Activated T-cell treated with anti-CD3 and anti-CD28 coated beads, Interleukin-2, amount 50 U/mL, for 4 hours (primary cell): ENCODE measurements around the gene ALDH4A1. TPM values are rescaled to one million over a fixed set of nuclear protein-coding genes. Genes with fewer than 3 reads are reported as not detected.
A peak's percentile ranks its signal among the peaks of the same experiment; 100 is the strongest.

Experiments
- ATAC-seq, 2 donors: fragments of 200-7000 bp; cut with Tn5 transposase; one replicate each; pipeline ENCODE4 v1.10.0; 2021
- DNase-seq: peaks from one replicate; pipeline ENCODE4 v3.0.0-alpha.2; 2020
- H3K27me3 Mint-ChIP-seq: one replicate; pipeline ENCODE4 v1.8.0; 2021; ENCODE audit warnings: low read depth, mixed read lengths
- H3K36me3 Mint-ChIP-seq: one replicate; pipeline ENCODE4 v1.8.0; 2022; ENCODE audit warnings: mixed read lengths; ENCODE audit not compliant: insufficient read depth
- H3K4me1 Mint-ChIP-seq: one replicate; pipeline ENCODE4 v1.8.0; 2021; ENCODE audit warnings: low read depth, mixed read lengths
- H3K4me3 Mint-ChIP-seq: one replicate; pipeline ENCODE4 v1.8.0; 2021; ENCODE audit warnings: mild to moderate bottlenecking, moderate library complexity, mixed read lengths
- H3K9me3 Mint-ChIP-seq: one replicate; pipeline ENCODE4 v1.8.0; 2021; ENCODE audit warnings: mixed read lengths
- total RNA-seq, 3 donors: library from RNA; stranded (reverse); gene quantifications; one replicate each; pipeline ENCODE4 v1.2.1, GENCODE V29; 2021

The ALDH4A1 gene
- total RNA-seq, 3 donors from 2014 or later: 4.2 to 4.6 (median 4.4) TPM

DNA sequence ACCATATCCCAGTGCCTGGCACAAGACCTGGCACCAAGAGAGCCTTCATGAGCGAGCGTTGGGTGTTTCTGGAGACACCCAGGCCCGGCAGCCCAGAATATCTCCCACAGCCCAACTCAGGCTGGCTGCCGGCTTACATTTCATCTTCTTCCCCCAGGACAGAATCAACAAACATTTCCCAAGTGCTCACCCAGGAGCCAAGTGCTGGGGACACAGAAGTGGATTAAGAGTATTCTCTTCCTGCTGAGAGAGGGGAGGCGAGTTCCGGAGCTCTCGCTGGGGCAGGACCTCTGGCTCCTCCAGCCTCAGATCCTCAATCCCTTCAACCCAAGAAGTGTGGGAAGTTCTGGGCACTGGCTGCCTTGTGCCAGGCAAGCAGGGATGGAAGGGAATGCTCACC is 30.5 kb upstream of the ALDH4A1 start:
- ATAC-seq (no peak), DNase-seq (no peak)
- peaks cover 91% of the 10 kb centered on the region for H3K4me1 Mint-ChIP-seq
- H3K36me3 Mint-ChIP-seq: no peaks in the 10 kb centered on the region
- no peaks in the 10 kb centered on the region for H3K9me3 Mint-ChIP-seq
- no peaks in the 10 kb centered on the region for H3K27me3 Mint-ChIP-seq
- no peak overlapping the region for H3K4me3 Mint-ChIP-seq

DNA sequence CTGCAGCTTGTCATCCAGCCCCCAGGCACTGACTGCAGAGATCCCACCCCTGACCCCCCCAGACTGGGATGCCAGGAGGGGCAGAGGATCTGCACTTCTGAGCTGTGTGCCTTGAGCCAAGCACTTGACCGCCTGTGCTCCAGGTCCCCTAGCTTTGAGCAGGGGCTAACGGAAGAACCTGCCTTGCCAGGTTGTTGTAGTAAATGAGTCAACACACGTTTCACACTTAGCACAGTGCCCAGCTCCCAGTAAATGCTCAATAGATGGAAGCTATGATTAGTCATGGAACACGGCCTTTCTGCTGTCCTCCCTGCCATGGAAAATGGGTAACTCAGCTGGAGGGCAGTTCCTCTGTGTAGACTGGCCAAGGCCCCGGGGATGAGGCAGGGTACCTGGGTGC is 30.0 kb upstream of the ALDH4A1 start:
- Mint-ChIP-seq H3K4me1 (peaks cover 91% of the 10 kb centered on the region), H3K9me3 (no peaks in the 10 kb centered on the region), H3K4me3 (no peak overlapping the region), H3K36me3 (no peaks in the 10 kb centered on the region), H3K27me3 (no peaks in the 10 kb centered on the region)
- ATAC-seq: no peak
- no peak for DNase-seq

DNA sequence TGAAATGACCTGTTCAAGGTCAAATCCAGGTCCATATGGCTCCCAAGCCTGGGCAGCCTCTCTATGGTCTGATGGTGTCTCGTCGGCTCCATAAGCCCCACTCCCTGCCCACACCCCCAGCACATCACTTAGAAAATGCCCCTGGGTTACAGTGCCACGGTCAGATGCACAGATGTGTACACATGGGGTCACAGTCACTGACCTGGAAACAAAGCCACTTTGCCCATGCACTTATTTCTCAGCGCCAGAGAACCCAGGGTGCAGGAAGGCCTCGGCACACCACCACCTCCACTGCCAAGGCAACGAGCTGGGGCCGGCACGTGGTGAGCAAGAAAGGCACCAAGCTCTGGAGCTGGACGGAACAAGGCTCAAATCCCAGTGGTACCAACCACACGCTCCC is 29.4 kb upstream of the ALDH4A1 start:
- DNase-seq: no peak
- no peaks in the 10 kb centered on the region for H3K9me3 Mint-ChIP-seq
- no peaks in the 10 kb centered on the region for H3K27me3 Mint-ChIP-seq
- no peak overlapping the region for H3K4me3 Mint-ChIP-seq
- ATAC-seq: no peak
- no peaks in the 10 kb centered on the region for H3K36me3 Mint-ChIP-seq
- H3K4me1 Mint-ChIP-seq: peaks cover 90% of the 10 kb centered on the region

GRCh38 chr1:18929686-18930085 is 27.3 kb upstream of the ALDH4A1 start:
- Mint-ChIP-seq H3K4me1 (peaks cover 87% of the 10 kb centered on the region), H3K36me3 (no peaks in the 10 kb centered on the region), H3K27me3 (no peaks in the 10 kb centered on the region), H3K9me3 (no peaks in the 10 kb centered on the region), H3K4me3 (no peak overlapping the region)
- ATAC-seq: no peak
- DNase-seq: no peak

DNA sequence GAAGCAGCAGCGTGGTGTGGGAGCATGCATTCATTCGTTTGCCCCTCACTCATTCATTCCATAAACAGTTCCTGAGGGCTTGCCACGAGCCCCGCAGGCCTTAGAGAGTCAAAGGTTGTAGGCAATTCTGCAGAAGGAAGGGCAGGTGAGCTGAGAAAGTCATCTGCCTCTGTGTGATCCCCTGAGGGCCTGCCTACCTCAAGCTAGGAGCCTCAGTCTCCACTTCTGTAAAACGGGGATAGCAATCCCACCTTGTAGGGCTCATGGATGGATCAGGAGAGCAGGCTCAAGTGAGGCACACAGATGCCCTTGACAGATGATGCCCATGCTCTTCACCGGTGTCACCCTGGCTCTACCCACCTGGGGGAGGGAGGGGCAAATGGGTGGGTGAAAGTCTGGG is 26.6 kb upstream of the ALDH4A1 start:
- H3K4me1 Mint-ChIP-seq: peaks cover 88% of the 10 kb centered on the region
- DNase-seq (no peak), ATAC-seq (no peak)
- no peaks in the 10 kb centered on the region for H3K36me3 Mint-ChIP-seq
- H3K27me3 Mint-ChIP-seq: no peaks in the 10 kb centered on the region
- peak overlapping the region; percentile 31 for H3K4me3 Mint-ChIP-seq
- H3K9me3 Mint-ChIP-seq: no peaks in the 10 kb centered on the region

- H3K36me3 Mint-ChIP-seq: no peaks in the 10 kb centered on the region
- H3K27me3 Mint-ChIP-seq: no peaks in the 10 kb centered on the region
- DNase-seq (no peak), ATAC-seq (no peak)
- peak overlapping the region; percentile 79 for H3K4me3 Mint-ChIP-seq
- H3K9me3 Mint-ChIP-seq: no peaks in the 10 kb centered on the region
- H3K4me1 Mint-ChIP-seq: peaks cover 91% of the 10 kb centered on the region
These were observed 26.1 kb upstream of the ALDH4A1 start for GRCh38 chr1:18928406-18928805.

GRCh38 chr1:18927654-18928272 is 25.4 kb upstream of the ALDH4A1 start:
- peak; percentile 56 to 65 for ATAC-seq
- no peaks in the 10 kb centered on the region for H3K36me3 Mint-ChIP-seq
- H3K9me3 Mint-ChIP-seq: no peaks in the 10 kb centered on the region
- H3K27me3 Mint-ChIP-seq: no peaks in the 10 kb centered on the region
- H3K4me1 Mint-ChIP-seq: peaks cover 91% of the 10 kb centered on the region
- H3K4me3 Mint-ChIP-seq: peak overlapping the region; percentile 79
- no peak for DNase-seq

- DNase-seq (peak; percentile 18), ATAC-seq (peak; percentile 44 to 47)
- peaks cover 91% of the 10 kb centered on the region for H3K4me1 Mint-ChIP-seq
- H3K27me3 Mint-ChIP-seq: no peaks in the 10 kb centered on the region
- peak overlapping the region; percentile 79 for H3K4me3 Mint-ChIP-seq
- no peaks in the 10 kb centered on the region for H3K36me3 Mint-ChIP-seq
- H3K9me3 Mint-ChIP-seq: no peaks in the 10 kb centered on the region
These were observed 24.8 kb upstream of the ALDH4A1 start for GRCh38 chr1:18927082-18927653.

DNA sequence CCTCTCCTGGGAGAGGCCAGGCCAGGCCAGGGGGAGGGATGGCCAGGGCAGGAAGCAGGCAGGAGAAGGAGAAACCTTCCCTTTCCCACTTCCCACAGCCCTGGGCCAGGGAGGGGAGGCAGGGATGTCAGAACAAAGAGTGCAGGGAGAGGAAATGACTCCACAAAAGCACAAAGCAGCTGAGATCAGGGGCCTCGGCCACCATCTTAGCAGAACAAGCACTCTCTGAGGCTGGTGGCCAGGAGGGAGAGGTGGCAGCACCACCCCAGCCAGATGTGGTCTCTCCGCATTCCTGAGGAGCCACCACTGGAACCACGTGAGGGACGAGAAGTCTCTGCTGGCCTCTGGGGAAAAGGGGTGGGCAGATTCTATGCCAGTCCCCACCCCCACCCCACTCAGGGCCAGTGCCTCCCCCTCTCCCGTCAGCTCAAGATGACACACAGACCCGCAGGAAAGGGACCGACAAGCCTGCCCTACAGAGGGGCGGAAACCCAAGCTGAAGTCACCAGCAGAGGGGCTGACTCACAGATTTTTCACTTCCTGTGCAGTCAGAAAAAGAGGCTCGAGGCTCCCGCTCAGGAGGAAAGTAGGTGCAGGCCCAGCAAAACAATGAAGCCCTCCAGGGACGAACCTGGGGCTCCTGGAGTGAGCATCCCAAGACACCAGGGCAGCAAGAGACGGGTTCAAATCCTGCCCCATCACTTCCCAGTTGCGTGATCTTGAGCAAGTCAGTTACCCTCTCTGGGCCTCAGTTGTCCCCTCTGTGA is 24.1 kb upstream of the ALDH4A1 start:
- H3K4me1 Mint-ChIP-seq: peaks cover 90% of the 10 kb centered on the region
- H3K36me3 Mint-ChIP-seq: no peaks in the 10 kb centered on the region
- no peaks in the 10 kb centered on the region for H3K9me3 Mint-ChIP-seq
- ATAC-seq (peak; percentile 89), DNase-seq (peak; percentile 80)
- H3K4me3 Mint-ChIP-seq: peak overlapping the region; percentile 79
- no peaks in the 10 kb centered on the region for H3K27me3 Mint-ChIP-seq

DNA sequence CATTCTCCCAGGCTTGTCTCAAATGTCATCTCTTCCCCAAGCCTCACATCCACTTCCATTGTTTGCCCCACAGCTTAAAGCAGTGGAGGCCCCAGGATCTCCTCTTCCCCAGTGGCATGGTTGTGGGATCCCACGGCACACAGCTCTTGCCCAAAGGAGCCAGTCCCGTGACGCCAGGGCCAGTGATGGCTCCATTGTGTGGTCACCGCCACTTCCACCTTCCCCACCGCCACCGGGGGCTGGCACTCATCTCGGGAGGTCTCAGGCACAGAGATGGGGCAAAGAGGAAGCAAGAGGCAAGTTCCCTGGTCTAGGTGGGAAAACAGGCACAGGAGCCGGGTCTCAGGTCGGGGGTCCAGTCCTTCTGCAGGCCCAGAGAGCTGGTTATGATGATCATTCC is 22.9 kb upstream of the ALDH4A1 start:
- H3K4me3 Mint-ChIP-seq: peak overlapping the region; percentile 7
- peaks cover 80% of the 10 kb centered on the region for H3K4me1 Mint-ChIP-seq
- DNase-seq (no peak), ATAC-seq (no peak)
- H3K36me3 Mint-ChIP-seq: no peaks in the 10 kb centered on the region
- no peaks in the 10 kb centered on the region for H3K9me3 Mint-ChIP-seq
- H3K27me3 Mint-ChIP-seq: no peaks in the 10 kb centered on the region

GRCh38 chr1:18924221-18924691 is 21.9 kb upstream of the ALDH4A1 start:
- H3K4me1 Mint-ChIP-seq: peaks cover 71% of the 10 kb centered on the region
- DNase-seq (no peak), ATAC-seq (no peak)
- peaks cover 4% of the 10 kb centered on the region for H3K36me3 Mint-ChIP-seq
- no peaks in the 10 kb centered on the region for H3K27me3 Mint-ChIP-seq
- peak overlapping the region; percentile 19 for H3K4me3 Mint-ChIP-seq
- no peaks in the 10 kb centered on the region for H3K9me3 Mint-ChIP-seq

DNA sequence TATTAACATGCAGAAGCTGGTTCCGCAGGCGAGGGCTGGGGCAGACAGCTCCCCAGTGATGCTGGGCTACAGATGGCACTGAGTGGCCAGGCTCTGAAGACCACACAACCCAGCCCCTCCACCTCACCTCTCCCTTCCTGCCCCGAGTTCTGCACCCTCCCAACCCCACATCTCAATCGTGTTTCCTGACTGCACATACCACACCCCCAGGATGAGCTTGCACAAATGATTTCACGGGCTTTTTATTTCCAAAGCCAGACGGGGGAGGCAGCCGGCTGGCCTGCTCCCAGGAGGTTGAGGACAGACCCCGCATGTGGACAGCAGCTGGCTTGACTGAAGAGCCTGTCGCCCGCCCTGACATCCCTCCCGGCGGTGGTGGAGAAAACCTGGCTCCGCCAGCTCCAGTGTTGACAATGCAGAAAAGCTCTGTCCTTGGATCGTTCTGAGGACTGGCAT is 21.4 kb upstream of the ALDH4A1 start:
- Mint-ChIP-seq H3K27me3 (no peaks in the 10 kb centered on the region), H3K4me1 (peaks cover 66% of the 10 kb centered on the region), H3K36me3 (peaks cover 4% of the 10 kb centered on the region), H3K9me3 (no peaks in the 10 kb centered on the region), H3K4me3 (peak overlapping the region; percentile 45)
- DNase-seq (no peak), ATAC-seq (no peak)

DNA sequence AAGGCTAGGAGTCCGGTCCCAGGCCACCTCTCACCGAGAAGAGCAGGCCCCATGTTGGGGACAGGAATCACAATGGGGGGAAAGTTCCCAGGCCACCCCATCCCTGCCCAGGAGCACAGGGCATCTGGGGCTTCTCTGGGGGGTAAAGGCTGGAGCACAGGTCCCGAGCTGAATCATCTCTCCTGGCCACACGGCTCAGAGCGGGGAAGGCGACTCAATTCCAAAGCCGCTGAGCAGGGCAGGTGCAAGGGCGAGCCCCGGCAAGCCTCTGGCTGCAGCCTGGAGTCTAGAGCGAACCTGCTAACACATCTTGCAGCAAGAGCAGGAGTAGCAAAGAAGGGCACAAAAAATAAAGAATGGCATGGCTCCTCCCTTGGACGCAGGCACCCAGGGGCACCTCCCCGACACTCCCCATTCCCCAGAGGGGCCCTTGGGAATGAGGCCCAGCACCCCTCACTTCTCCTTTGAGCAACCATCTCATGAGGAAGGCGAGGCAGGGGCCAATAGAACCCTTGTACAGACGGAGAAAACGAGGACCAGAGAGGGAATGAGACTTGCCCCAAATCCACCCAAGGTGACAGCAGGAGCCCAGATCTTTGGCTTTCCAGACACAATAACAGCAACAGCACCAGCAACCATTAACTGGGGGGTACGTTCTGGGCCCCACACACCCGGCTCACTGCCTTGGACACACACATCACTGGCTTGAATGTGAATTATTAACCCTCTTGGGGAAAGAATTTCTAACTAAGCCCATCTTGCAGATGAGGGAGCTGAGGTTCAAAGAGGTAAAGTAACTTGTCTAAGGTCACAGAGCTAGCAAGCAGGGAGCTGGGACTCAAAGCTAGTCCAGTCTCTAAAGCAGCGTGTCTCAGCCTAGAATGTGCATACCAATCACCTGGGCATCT is 20.7 kb upstream of the ALDH4A1 start:
- ATAC-seq (no peak), DNase-seq (no peak)
- no peaks in the 10 kb centered on the region for H3K27me3 Mint-ChIP-seq
- H3K36me3 Mint-ChIP-seq: peaks cover 4% of the 10 kb centered on the region
- H3K4me1 Mint-ChIP-seq: peaks cover 60% of the 10 kb centered on the region
- no peaks in the 10 kb centered on the region for H3K9me3 Mint-ChIP-seq
- peak overlapping the region; percentile 45 for H3K4me3 Mint-ChIP-seq

GRCh38 chr1:18922319-18922726 is 20.0 kb upstream of the ALDH4A1 start:
- ATAC-seq: no peak
- Mint-ChIP-seq H3K27me3 (no peaks in the 10 kb centered on the region), H3K4me3 (no peak overlapping the region), H3K36me3 (peaks cover 4% of the 10 kb centered on the region), H3K9me3 (no peaks in the 10 kb centered on the region), H3K4me1 (peaks cover 53% of the 10 kb centered on the region)
- no peak for DNase-seq
